ENCODE measurements around the gene MXRA8.
"Not testable (repeated sequence)": the region's sequence is repeated elsewhere in the genome, so short reads cannot be mapped to it uniquely, and the experiment has no call there.

Gene MXRA8

DNA sequence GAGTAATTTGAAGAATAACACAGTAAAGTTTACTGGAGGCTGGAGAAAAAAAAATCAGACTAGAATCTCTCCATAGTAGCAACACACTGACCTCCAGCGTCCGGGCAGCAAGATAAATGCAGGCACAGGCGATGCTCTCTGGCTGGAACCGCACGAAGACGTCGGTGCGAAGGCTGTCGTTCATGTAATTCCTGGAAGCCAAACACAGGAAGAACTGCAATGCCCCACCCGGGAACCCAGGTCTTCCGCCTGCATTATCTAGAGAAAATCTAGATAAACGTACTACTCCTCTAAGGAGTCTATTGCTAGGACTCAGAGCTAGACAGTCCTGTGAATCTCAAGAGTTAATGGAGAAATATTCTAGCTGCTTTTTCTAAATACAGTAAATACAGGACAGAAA is 32.3 kb upstream of the MXRA8 start:
- DNase-seq = no peak

DNA sequence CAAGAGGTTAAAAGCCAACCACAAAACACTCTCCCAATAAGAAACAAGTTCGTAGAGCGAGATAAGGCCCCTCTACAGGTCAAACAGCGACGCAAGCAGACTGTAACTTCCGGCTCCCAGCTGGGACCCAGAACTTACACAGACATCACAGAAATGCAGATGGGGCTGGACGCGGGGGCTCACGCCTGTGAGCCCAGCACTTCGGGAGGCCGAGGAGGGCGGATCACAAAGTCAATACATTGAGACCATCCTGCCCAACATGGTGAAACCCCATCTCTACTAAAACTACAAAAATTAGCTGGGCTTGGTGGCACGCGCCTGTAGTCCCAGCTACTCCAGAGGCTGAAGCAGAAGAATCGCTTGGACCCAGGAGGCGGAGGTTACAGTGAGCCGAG is 29.7 kb upstream of the MXRA8 start:
- DNase-seq = no peak

DNA sequence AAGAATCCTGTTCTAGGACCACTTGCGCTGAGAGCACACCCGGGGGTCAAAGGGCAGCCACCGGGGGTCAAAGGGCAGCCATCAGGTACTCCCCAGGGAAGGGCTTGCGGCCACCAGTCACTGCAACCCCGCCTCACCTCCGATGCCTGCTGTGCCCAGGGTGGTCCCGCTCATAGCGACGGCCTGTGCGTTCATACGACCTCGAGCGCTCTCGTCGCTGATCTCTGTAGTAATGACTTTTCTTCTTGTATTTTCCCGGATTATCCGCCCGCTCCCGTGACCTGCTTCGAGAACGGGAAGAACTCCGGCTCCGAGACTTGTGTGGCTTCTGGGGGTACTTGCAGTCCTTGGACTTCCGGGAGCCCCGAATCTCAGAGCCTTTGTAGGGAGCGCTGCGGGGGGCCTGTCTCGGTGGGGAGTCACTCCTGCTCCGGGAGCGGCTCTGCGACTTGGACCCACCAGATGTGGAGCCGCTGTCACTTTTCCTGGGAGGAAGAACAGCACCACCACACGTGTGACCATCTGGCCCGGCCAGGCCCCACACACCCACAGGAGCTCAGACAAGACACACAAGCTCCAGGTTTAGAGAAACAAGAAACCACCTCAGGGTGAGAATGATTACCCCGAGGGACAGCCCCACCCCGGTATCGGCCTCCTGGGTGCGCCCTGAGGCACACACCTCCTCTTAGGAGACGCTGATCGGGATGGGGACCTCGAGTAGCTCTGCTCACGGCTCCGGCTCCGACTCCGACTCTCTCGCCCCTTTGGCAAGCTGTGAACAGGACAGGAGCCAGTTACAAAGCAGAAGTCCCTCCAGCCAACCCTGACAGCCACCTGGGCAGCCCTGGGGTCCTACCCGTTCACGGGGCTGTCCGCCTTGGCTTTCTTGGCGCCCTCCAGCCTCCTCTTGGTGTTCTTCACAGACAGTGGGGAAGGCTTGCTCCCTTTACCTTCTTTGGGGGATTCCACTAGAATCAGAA is 29.0 kb upstream of the MXRA8 start:
- no peak for DNase-seq

DNA sequence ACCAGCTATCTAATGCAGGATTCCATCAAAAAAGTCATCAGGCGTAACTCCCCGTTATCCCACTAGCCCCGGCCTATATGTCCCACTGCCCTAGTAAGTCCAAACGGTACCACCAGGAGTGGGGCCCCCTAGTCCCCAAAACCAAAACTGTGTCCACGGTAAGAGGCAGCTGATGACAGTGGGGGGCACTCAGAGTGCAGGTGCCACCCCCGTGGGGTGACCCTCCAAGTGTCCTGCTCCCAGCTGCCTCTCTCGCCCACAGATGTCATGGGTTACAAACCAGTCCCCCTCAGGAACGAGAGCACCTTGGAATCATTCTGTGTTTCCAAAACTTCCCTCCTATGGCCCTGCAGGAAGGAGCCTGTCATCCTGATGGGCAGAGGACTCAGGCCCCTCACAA is 27.6 kb upstream of the MXRA8 start:
- DNase-seq = no peak

DNA sequence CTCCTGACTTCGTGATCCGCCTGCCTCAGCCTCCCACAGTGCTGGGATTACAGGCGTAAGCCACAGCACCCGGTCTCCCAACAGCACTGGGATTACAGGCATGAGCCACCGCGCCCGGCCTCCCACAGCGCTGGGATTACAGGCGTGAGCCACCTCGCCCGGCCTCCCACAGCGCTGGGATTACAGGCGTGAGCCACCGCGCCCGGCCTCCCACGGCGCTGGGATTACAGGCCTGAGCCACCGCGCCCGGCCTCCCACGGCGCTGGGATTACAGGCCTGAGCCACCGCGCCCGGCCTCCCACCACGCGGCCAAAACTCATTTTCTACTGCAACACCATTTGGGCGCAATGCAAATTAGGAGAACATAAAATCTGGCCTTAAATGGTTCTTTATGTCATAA is 27.0 kb upstream of the MXRA8 start:
- not testable (repeated sequence) for DNase-seq

DNA sequence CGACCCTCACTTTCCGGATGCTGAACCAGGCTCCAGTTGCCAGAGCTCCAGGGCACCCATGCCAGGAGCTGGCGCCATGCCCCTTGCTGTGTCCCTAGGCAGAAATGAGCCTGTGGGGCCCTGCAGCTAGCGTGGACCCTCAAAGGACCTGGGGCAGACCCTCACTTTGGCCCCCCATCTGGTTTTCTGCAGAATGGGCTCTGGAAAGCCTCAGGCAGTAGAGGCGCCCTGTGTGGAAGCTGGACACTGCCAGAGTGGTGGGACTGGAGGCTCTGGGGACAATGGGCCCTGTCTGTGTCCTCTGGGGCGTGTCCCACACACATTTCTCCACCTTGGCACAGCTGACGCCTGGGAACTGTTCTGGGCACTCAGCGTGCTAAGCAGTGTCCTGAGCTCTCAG is 22.9 kb upstream of the MXRA8 start:
- DNase-seq = no peak

DNA sequence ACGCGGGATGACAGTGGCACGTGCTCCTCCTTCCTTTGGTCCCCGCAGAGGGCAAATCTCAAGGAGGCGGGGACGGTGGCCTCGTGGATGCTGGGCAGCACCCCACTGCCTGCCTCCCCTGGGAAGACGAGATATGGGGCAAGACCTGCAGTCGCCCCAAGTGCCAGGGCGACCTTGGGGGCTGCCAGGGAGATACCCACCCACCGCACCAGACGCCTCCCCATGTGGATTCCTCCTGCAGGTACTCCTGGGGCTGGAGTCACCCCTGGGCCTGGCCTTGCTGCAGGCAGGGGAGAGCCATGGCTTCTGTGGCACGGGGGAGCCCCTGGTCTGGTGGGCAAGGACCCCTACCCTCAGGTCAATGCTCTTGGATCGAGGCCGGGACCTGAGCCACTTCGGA is 22.5 kb upstream of the MXRA8 start:
- DNase-seq = no peak

DNA sequence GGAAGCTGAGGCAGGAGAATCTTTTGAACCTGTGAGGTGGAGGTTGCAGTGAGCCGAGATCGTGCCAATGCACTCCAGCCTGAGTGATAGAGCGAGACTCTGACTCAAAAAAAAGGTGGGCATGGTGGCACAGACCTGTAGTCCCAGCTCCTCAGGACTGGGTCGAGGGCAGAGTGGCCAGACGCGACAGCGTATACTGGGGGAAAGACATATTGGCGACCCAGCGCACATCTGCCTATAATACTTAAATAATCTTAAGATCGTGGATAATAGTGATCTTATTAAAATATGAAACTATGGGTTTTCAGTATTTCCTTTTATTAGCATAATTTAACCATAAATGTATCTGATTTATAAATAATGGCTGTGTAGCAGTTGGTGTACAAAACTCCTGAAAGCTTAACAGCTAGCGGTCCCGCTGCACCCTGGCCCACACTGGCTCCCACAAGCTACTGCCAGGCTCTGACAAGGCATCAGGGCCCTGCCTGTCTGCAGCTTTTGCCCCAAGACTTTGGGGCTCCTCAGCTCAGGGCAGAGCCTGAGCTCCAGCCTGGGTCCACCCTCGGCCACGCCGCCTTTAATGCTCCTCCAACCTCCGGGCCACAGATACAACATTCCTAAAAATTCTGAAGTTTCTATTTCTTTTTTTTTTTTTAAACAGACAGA is 19.3 kb upstream of the MXRA8 start:
- no peak for DNase-seq

DNA sequence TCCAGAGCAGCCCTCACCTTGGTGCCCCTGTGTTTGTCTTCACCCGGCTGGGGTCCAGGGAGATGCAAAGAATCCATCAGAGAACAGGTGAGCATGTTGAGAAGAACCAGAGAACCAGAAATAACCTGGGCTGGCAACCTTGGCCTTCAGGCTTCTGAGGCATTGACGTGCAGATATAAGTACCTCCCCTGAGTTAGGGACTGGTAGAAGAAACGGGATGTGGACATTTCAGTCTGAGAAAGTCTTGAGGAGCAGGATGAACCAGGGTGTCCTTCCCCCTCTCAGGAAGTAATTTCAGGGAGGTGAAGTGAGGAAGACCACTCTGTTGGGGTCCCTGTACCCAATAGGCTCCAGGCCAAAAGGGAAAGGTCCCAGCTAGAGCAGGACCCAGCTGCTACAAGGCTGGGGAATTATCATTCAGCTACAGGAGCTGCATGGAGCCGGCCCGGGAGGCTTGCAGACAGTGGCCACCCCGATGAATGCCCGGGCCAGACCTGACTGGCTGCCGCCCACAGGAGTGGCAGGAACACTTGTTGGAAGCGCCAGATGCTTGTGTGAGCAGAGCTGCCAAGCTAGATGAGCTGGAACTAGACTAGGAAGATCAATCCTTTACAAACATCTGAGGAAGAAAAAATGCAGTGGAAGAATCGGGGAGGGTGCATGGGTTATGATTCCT is 18.3 kb upstream of the MXRA8 start:
- DNase-seq = no peak

DNA sequence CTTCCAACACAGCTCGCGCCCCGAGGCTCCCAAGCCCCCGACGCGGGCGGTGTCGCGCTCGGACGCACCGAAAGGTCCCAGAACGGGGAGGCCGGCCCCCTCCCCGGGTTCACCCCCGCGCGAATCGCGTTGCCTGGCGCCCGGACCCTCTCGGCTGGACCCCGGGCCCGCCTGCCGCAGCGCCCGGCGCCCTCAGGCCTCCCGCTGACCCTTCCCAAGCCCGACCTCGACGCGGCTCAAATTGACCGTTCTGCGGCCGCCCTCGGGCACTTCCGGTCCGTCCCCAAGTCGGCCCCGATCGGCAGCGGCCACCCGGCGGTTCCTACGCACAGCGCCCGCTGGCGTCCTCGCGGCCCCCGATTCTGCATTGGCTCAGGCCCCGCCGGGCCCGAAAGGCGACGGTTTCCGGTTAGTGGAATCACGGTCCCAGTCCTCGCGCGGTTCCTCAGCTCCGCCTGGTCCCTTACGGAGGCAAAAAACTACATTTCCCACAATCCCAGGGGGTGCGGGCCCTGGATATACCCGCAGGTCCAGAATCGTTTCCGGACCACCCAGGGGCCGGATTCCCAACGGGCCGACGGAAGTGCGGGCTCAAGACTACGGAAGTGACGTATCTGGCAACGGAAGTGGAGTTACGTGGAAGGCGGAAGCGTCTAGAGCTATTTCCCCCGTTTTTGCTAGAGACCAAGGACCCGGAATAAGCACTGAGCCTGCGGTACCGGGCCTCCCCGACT is 16.7 kb upstream of the MXRA8 start, which contains the start of gene AURKAIP1:
TSS of gene AURKAIP1 (minus strand) at position 279 of the 734 bp plus-strand sequence. CDS start 451 bp downstream, outside the sequence.
- DNase-seq = peak; percentile 100

DNA sequence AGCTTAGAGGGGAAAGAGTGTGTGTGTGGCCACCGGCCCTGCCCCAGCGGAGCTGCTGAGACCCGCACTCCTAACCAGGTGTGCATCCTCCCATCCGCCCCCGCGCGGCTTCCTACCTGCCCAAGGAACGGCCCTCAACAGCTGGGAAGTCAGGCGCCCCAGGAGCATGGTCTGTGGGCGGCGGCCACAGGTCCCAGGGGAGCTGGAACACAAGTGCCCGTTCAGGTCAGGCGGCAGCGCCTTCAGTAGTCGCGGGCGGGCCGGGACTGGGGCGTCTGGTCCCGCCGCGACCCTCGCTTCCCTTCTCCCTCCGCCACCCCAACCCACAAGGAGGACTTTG is 16.2 kb upstream of the MXRA8 start:
- DNase-seq = no peak

DNA sequence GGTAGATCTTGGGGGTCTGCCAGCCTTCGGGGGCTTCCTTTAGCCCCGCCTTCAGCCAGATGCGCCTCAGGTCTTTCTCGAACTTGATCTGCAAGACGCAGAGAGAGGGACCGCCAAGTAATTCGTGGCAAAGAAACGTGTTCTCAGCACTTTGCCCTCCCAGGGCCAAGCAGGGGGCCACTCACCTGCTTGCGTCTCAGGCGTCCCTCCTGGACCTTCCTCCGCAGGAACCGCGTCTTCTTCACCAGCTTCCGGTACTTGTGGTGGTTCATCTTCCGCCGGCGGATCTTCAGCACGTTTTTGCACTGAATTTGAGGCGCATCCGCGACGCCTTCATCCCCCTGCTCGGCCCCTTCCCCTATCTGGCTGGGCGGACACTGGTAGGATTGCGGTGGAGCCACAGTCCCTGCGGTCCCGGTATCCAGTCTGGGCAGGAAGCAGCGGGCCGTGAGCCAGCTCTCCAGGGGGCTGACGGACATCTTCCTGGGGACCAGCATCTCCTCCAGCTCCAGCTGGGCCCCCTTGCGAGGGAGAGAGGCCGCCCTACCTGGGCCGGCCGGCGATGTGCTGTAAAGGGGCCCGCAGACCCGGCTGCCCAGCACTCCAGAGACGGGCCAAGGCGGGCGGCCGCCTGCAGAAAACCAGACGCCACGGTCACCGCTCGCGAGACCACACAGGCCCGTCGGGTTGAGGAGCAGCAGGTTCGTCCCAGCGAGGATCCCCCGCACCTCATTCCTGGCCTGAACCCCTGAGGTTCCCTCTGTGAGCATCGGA is 15.6 kb upstream of the MXRA8 start:
- DNase-seq = no peak

DNA sequence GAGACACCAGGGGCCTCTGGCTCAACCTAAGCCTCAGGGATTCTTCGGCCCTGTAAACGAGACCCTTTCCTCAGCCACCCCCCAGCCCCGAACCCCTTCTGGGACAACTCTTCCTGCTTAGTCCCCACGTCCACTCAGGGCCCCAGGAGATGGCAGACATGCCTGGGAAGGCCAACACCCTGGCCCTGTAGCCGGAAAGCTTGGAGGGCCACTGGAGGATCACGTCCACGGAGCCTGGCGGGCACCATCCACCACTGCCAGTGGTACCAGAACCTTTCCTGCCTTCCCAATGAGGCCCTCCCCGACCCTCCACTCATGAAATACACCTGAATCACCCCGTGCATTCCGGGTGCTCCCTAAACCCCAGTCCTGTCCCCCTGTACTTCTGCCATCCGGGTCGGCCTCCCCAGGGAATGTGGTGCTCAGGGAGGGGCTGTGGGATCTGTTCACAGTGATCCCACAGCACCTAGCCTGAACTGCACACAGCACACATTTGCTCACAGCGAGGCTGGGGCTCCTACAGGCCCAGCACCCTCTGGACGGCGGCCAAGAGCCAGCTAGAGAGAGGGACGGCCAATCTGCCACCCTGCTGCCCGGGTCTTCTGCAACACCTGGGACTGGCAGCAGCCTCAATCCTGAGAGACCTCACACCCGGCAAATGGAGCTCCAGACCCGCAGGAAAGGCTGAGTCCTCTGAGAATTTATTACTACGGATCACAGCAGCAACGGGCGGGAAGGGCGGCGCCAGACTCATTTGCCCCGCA is 14.9 kb upstream of the MXRA8 start:
- no peak for DNase-seq

DNA sequence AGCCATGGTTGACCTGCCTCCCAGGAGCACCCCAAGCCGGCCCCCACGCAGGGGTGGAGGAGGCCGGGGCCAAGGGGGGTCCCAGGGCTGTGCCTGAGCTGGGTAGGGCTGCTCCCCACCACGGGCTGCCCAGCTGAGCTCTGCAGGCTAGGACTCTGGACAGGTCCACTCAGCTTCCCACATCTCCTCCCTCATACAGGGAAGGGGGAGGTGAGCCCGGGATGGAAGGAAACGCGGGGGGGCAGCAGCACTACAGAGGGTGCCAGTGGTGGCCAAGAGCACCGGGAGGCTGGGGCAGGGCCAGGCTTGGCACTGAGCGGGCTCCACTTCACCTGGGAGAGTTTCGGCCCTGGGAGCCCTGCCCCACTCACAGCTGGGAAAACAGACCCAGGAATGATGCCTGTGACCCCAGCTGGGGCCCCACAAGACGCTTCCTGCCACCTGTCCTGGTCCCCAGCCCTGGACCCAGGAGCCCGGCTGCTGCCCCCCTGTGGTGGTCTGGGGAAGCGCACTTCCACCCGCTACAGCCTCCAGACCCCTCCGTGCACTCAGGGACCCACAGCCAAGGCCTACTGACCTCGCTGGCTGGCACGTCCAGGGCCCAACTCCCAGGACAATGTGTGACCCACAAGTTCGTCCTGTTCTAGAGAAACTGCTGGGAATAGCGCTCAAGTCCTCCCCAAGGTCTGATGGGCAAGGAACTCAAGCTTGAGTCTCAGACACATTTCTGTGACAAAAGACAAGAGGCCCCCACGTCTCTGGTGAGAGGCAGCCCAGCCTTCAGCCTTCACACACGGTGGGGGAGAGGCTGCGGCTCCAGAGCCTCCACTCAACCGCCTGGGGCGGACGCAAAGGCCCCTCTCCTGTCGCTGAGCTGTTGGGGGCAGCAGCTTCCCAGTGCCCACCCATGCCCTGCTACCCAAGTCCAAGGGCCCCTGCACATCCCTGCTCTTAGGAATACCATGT is 13.7 kb upstream of the MXRA8 start:
- peak; percentile 78 for DNase-seq

DNA sequence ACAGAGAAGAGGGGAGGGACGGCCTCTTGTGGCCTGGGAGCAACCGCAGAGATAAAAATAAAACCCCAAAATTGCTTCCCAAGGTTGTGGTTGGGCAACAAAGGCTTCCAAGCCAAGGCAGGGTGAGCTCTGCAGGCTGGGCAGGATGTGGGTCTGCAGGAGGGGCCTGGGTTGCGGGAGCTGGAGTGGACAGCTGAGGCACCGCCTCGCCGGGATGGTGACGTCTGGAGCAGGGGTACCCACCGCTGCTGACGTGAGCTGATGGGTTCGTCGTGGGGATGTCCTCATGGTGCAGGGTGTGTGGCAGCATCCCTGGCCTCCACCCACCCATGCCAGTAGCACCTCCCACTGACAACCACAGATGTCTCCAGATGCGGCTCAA is 13.0 kb upstream of the MXRA8 start:
- peak; percentile 44 for DNase-seq

DNA sequence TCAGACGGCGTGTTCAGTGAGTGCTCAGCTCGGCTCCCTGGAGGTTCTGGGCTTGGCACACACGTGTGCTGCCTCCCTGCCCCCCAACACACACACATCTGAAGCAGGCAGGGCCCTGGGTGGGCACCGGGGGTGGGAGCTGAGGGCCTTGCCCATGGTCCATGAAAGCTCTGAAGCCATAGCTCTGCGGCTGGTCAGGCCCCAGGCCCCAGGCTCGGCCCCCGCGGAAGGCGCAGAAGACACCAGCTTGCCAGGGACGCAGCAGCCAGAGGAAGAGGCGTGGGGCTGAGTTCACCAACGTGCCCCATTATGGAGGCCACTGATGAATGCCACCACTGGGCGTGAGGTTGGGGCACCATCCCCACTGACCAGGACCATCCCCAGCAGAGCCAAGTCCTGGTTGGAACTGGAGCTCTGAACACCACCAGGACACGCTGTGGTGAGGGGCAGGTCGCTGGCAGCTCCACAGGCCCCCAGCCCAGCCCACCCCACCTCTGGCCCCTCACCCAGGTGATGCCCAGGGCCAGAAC is 12.5 kb upstream of the MXRA8 start:
- no peak for DNase-seq

DNA sequence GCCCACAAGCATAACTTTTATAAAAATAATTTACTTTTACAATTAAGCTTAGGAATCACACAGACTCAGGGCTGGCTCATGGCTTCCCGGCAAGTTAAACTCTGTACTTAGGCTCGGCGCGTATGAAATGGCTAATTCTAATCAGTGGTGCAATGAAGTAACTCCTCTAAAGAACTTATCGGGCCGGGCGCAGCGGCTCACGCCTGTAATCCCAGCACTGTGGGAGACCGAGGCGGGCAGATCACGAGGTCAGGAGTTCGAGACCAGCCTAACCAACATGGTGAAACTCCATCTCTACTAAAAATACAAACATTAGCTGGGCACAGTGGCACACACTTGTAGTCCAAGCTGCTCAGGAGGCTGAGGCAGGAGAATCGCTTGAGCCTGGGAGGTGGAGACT is 11.7 kb upstream of the MXRA8 start:
- not testable (repeated sequence) for DNase-seq

DNA sequence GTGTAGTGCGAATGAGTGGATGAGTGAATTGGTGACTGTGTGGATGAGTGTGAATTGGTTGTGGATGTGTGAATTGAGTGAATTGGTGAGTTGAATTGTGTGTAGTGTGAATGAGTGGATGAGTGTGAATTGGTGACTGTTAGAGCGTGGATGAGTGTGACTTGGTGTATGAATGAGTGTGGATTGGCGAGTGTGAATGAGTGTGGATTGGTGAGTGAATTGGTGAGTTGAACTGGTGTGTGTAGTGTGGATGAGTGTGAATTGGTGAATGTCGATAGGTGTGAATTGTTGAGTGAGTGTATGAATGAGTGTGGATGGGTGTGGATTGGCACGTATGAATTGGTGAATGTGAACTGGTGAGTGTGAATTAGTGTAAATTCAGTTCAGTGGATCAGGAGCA is 9.0 kb upstream of the MXRA8 start:
- DNase-seq = no peak

DNA sequence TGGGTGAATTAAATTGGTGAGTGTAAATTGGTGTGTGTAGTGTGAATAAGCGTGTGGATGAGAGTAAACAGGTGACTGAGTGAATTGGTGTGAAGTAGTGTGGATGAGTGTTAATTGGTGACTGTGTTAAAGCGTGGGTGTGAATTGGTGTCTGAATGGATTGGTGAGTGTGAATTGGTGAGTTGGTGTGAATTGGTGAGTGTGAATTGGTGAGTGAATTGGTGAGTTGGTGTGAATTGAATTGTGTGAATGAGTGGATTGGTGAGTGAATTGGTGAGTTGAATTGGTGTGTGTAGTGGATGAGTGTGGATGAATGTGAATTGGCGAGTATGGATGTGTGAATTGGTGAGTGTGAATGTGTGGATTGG is 8.3 kb upstream of the MXRA8 start:
- DNase-seq = no peak
